Sigmoid colon (tissue), 4 donors: ENCODE results near the gene TSPAN16.
A peak's percentile ranks its signal among the peaks of the same experiment; 100 is the strongest.

Source experiments
- POLR2A ChIP-seq, 2 donors: fragments of 450-650 bp; IDR thresholded peaks; one replicate each; pipeline ENCODE4 v1.6.1; 2016; ENCODE audit warnings: antibody characterized with exemption in 2 of 2, mild to moderate bottlenecking in 2 of 2, moderate library complexity in 2 of 2
- POLR2AphosphoS5 ChIP-seq, 4 donors: sonication (generic); formaldehyde crosslinking; IDR thresholded peaks; one replicate each; pipeline ENCODE4 v1.6.1; 2017; ENCODE audit warnings: antibody characterized with exemption in 4 of 4

GRCh38 chr19:11355160-11356073, 59.5 kb downstream of the TSPAN16 start, which contains the start of gene PLPPR2:
- peak; percentile 79 to 88 (median 85) for TF ChIP-seq POLR2AphosphoS5 (IDR thresholded peaks at IDR 0.05)
- TF ChIP-seq POLR2A (IDR thresholded peaks at IDR 0.05), result peak; percentile 22 to 54
